Epithelial cell of proximal tubule (primary cell): Measurements from ENCODE around the gene SPATS2L. TPM values are rescaled to one million over a fixed set of nuclear protein-coding genes. Genes with fewer than 3 reads are reported as not detected.
A peak's percentile ranks its signal among the peaks of the same experiment; 100 is the strongest.

Experiments
- DNase-seq: peaks from one replicate; pipeline ENCODE4 v3.0.0-alpha.2; 2011; ENCODE audit warnings: low read depth
- H3K4me3 ChIP-seq: 2 replicates; pipeline ENCODE4 v1.5.1; 2011; ENCODE audit warnings: low read depth, mild to moderate bottlenecking, low read length
- CTCF ChIP-seq: conservative IDR thresholded peaks from 2 replicates; pipeline ENCODE4 v1.5.1; 2012; ENCODE audit warnings: low read depth, mild to moderate bottlenecking, low read length
- total RNA-seq: library from RNA; depleted of rRNA; stranded (reverse); fragments of >200 nt; gene quantifications from 2 replicates; pipeline ENCODE4 v1.2.3, GENCODE V29; 2015

The SPATS2L gene
- total RNA-seq, result 93.9 and 115 TPM in 2 replicates

- DNase-seq, result no peak
- H3K4me3 ChIP-seq, result peak within 1 kb of the TSS; percentile 71
- peak; percentile 1 for TF ChIP-seq CTCF
Observed at GRCh38 chr2:200306196-200306930, at the start of gene SPATS2L. SPATS2L (plus strand) TSS chr2:200306693; CDS start chr2:200389245, 82,552 bp downstream.

GRCh38 chr2:200257570-200257969 is 48.9 kb upstream of the SPATS2L start:
- no peak for DNase-seq
- no peak overlapping the region for H3K4me3 ChIP-seq
- TF ChIP-seq CTCF, result no peak

GRCh38 chr2:200258081-200258480 is 48.4 kb upstream of the SPATS2L start:
- no peak for TF ChIP-seq CTCF
- DNase-seq, result no peak
- no peak overlapping the region for H3K4me3 ChIP-seq

- no peak for DNase-seq
- TF ChIP-seq CTCF, result no peak
- H3K4me3 ChIP-seq, result no peak overlapping the region
Observed at GRCh38 chr2:200258881-200259576, 47.5 kb upstream of the SPATS2L start.

GRCh38 chr2:200259577-200259957 is 46.9 kb upstream of the SPATS2L start:
- H3K4me3 ChIP-seq, result no peak overlapping the region
- TF ChIP-seq CTCF, result no peak
- no peak for DNase-seq

- no peak for DNase-seq
- no peak for TF ChIP-seq CTCF
- no peak overlapping the region for H3K4me3 ChIP-seq
Observed at GRCh38 chr2:200262047-200262446, 44.4 kb upstream of the SPATS2L start.
